ENCODE results near the gene NGFR.

The NGFR gene

DNA sequence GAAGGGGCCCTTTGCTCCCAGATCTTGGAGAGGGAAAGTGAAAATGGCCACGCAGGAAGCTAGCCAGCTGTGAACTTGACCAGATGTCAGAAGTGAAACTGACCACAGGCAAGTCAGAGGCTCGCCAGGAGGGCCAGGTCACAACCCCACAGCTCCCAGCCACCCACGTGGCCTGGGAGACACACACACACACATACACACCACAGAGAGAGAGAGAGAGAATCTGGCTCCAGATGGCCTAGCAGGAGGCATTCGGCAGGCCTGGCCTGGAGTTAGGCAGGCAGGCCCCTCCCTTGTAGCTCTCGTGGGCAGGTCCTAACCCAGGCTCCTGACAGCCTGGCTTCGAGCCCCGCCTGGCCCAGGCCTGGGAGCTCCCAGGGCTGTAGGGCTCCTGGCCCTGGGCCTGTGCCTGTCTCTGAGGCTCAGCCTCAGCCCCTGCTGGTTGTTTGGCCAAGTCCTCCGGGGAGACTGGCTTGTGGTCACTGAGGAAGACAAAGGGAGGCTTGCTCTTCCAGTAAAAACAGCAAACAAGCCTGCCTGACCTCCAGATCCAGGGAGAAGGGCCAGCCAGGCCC, 20.2 kb downstream of the NGFR start:
- DNase-seq (ENCODE audit: low read depth) = peak; percentile 93

DNA sequence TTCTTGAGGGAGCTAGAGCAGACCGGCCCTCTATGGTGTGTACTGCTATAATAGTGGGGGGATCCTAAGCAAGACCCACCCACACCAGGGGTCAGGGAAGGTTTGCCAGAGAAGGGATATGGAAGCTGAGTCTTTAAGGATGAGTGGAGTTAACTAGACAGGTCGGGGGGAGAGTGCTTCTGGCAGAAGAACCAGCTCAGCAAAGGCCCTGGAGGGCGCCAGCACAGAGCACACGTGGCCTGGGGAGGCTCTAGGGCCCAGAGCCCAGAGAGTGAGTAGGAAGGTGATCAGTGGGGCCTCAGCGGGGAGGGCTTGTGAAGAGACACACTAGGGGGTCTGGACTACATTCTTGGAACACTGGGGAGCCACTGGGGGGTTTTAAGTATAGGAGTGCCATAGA, 21.1 kb downstream of the NGFR start:
- no peak for DNase-seq (ENCODE audit: low read depth)

DNA sequence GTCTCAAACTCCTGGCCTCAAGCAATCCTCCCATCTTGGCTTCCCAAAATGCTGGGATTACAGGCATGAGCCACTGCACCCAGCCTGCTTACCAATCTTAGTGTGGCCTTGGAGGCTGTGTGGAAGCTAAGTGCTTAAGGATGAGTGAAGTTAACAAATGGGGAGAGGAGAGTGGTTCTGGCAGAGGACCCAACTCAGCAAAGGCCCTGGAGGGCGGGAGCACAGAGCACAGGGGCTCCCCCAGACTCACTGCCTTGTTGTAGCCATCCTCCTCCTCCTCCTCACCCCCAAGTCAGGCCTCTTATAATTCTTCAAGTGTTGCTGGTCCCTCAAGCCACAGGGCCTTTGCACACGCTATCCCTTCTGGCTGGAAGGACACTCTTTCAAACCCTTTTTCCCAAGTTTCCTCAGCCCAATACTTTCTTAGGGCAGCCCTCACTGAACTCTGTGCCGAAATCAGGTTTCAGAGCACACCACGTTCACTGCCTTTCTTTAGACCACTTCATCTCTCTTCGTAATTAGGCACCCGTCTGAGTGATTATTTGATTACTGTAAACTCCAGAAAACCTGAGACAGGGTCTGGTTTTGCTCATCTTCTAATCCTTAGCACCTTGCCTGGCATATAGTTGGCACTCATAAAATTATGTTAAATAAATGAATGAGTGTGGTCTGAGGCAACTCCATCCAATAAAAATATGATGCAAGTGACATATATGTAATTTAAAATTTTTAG, 23.4 kb downstream of the NGFR start:
- DNase-seq (ENCODE audit: low read depth) = no peak

DNA sequence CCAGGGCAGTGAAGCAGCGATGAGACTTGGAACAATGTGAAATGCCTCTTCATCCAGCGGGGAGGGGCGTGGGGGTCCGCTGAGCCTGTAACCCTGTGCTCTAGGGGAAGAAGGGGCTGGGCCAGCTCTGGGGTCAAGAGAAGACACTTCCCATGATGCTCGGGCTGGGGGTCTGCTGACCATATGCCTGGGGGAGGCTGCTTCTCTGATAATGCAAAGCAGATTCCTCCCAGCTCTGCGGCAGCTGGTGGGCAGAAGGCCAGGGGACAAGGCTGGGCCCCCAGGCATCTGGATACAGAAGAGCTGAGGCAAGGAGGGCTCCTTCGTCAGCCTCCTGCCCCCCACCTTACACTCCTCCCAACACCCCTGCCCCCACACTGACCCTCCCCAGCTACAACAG, 24.7 kb downstream of the NGFR start:
- no peak for DNase-seq (ENCODE audit: low read depth)

DNA sequence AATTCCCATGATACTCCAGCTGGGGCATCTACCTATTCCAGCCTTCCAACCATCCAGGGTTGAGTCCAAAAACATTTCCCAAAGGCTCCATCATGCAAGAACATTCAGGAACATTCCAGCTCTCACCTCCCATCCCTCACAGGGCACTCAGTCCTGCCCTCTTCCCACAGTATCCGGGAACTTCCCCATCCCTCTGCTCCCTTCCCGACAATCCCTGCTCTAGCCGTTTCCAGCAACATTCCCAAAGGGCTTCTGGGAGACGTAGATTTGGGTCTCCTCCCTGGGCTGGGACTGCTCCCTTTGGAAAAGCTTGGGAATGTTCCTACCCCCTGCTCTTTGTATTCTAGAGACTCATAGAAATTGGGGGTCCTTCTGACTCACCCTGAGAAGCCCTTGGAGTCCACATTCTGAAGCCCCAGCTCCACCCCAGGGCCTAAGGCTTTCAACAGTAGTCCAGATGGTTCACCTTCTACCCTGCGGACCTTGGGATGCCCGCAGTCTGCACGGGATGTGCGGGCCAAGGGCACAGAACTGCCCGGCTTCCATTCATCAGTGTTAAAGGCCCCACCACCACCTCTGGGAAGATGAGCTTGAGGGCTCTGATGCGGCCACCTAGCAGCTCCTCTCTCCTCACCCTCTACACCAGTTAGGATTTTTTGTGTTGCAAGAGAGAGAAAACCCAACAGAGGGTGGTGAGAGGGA, 25.4 kb downstream of the NGFR start:
- no peak for DNase-seq (ENCODE audit: low read depth)

DNA sequence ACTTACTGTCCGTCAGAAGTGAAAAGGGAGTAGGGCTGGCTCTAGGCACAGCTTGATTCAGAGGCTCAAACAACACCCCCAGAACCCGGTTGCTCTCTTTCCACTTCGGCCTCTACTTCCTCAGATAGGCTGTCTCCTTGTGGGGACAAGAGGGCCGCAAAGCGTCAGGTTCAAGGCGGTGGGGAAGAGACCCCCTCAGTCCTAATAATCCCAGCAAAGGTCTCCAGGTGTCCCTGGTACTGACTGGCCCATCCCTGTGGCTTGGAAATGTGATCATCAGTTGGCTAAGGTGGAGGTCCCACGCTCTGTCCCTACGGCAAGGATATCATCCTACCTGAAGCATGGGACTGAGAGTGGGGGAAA, 26.0 kb downstream of the NGFR start:
- DNase-seq (ENCODE audit: low read depth) = no peak

DNA sequence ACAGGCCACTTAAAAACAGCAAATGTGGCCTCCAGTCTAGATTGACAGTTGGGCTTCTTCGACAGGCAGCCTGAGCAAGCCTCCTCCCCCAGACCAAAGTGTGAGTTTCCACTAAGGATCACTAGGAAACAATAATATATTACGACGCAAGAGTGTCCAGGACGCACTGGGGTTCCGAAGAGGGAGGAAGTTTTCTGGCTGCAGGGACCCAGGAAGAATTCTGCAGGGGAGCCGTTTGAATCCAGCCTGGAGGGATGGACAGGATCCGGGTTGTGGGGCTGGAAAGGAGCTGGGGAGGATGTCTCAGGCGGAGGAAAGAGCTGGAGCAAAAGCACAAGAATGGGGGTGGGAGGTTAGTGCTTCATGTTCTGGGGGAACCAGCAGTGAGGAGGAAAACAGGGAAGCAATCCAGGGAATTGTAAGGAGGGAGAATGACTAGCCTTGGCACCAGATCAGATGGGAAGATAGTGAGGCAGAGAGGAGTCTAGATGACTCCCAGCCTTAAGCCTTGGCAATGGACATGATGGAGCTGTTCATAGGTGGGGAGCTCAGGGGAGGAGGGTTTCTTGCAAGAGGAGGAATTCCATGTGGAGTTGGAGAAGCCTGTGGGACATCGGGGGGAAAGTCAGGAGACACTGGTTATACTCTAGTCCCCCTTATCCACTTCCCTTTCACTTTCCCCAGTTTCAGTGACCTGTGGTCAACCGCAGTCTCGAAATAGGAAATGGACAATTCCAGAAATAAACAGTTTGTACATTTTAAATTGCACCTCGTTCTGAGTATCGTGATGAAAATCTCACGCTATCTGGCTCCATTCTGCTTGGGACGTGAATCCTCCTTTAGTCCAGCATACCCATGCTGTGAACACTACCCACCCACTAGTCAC, 26.6 kb downstream of the NGFR start:
- peak; percentile 16 for DNase-seq (ENCODE audit: low read depth)

DNA sequence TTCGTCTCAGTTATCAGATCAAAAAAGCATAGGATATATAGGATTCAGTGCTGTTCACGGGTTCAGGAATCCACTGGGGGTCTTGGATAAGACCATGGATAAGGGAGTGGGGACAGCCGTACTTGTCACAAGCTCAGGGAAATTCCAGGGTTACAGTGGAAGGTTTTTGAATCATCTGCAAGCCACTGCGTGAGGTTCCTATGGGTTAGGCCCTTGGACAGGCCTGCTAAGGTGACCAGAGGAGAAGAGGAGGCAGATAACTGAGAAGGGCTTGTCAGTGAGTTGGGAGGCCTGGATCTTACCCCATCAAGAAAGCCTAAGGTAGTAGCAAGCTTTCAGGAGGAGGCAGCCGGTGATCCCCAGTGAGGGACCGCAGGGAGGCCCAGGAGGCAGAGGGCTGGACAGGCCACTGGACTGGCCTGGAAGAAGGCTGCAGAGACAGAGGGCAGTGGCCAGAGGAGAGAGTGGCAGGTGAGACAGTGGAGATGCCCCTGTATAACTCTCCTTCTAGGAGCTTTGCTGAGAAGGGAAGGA, 27.3 kb downstream of the NGFR start:
- no peak for DNase-seq (ENCODE audit: low read depth)

DNA sequence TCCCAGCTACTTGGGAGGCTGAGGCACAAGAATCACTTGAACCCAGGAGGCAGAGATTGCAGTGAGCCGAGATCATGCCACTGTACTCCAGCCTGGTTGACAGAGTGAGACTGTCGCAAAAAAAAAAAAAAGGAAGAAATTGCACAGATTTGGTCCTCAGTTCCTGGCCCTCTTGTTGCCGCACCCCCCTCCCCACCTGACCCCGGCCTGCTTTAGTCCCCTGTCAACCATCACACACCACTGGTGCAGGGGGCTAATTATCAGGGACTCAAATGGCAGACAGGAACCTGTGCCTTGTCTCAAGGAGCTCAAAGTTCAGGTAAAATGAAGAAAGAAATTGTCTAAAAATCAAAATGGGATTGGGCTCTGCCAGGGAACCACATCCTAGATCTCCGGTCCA, 28.1 kb downstream of the NGFR start:
- no peak for DNase-seq (ENCODE audit: low read depth)

DNA sequence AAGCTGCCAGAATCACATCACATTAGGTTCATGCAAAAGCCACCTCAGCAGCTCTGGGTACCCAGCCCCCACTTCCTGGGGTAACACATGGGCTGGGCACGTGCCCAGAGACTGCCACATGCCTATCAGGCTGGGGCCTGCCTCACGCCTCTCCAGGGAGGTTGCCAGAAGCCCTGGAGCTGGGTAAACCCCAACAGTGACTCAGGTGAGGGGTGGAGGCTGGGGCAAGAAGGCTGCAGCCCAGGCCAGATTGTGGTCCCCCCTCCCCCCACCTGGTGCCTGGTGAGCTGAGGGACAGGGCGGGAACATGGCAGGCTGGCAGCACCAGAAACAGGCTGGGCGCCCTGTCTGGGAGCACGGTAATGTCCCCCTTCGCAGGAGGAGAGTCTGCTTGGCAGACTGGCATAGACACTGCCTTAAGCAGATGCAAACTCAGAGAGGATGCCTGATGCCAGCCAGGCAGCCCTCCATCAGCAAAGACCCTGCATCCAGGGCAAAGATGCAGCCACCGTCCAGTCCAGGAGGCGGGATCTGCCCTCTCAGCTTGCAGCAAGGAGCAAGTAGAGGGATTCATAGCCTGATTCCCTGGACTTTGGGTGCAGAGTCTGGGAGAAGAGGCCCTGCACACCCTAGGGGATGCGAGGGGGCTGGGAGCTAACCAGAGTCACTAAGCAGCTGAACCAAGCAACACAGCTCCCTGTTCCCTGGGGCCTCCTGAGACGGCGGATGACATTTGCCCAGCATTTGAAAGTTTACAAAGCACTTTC, 28.8 kb downstream of the NGFR start:
- DNase-seq (ENCODE audit: low read depth) = peak; percentile 13

DNA sequence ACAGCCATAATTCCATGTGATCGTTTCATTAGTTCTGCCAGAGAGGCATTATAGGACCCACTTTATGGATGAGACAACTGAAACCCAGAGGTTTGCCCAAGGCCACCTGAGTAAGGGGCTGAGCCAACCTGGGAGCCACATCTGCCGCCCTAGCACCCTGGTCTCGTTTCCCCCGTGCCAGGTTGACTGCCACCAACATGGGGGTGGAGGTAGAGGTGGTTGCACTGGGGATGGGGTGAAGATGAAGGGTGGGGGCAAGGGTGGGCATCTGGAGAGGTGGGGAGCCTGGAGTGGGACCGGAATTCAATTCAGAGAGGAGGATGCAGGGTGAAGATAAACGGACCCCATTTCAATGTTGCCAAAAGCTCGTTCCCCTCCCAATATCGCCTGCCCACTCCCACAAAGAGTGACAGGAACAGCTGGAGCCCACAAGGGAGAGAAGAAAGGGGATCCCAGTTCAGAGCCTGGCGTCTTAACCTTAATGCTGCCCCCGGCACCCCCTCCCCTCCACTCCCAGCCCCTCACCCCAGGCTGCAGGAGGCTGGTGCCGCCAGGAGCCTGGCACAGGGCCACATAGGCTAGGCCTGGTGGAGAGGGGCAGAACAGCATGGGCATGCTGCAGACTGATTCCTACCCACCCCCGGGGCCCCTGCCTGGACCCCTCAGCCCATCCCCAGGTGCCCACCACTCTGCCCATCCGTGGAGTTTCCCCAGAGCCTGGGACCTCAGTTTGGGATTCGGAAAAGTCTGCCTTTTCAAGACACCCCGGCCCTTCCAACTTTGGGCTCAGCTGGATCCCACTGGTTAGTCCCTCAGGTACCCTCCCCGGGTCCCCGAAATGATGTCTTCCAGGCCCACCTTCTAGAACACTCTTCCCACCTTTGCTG, 29.6 kb downstream of the NGFR start:
- no peak for DNase-seq (ENCODE audit: low read depth)

DNA sequence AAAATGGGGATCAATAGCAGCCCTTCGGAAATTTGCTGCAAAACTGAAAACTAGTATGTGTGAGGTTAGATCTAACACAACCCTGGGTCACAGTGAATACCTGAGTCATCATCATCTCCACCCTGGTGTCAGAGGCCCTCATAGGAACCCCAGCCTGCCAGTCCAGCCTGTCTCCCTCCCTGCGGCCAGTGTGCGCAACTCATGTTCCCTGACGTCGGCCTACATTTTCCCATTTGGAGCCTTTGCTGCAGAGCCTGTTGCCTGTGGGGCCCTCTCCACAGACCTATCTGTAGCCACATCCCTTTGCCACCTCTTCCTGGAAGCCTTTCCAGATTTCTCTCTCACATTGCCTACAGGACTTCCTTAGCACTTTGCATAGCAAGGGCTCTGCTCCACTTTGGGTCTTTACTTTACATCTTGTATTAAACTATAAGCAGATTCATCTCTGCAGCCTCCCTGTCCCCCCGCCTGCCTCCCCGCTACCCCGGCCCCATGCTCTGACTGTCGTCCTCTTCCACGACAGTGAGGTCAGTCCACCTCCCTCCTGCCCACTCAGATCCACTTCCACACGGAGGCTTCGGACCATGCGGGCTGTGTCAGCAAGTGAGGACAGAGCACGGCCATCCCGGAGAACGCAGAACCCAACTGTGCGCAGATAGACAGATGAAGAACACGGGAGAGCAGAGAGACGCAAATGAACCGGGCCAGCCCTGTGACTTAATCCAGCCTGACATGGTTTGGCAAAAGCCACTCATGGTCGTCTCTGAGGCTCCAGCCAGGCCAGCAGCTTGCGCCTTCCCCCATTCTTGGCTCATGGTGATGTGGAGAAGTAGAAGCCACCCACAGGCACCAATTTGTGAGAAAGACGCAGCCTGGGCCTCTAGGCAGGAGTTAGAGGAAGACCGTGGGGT, 31.0 kb downstream of the NGFR start:
- no peak for DNase-seq (ENCODE audit: low read depth)

DNA sequence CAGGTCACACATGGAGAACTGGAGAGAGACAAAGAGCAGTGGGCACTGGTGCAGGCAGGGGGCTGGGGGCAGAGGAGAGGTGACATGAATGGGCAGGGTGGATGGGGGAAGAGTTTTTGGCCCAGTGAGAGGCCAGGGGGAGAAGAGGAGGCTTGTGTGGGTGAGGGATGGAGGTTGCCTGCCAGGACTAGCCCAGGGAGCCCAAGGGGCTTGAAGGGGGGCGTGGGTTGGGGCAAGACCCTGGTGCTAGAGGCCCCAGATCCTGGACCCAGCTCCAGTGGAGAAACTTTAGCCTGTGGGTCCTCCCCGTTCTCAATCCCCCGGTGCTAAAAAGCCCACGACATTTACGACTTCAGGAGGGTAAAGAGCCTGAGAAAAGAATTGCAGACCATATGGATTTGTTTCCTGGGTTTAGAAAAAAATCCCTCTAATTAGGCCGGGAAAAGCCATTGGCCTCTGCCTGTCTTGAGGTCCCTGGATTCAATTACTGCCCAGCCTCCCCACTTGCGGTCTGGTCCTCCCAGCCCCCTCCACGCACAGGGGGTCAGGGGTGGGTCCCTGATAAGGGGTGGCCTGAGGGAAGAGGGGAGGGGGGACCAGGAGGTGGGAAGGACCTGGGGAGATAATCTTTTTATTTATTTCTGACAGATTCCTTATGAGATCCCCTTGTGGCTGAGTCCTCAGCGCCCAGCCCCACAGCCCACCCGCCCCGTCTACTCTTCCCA, 33.0 kb downstream of the NGFR start:
- no peak for DNase-seq (ENCODE audit: low read depth)

DNA sequence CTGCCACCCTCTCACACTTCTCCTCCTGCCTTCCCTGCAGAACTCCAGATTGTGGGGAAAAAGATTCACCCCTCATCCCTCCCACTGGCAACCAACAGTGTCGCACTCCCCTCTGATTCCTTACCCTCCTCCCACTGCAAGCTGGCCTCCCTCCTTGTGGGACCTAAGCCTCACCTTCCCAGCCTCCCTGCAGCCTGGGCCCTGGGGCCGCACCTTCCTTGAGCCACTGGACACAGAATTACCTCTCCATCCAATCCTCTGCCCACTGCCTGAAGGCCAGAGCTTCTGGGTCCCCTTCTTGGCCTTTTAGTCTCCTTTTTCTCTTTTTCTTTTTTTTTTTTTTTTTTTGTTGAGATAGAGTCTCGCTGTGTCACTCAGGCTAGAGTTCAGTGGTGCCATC, 33.9 kb downstream of the NGFR start:
- DNase-seq (ENCODE audit: low read depth) = no peak

DNA sequence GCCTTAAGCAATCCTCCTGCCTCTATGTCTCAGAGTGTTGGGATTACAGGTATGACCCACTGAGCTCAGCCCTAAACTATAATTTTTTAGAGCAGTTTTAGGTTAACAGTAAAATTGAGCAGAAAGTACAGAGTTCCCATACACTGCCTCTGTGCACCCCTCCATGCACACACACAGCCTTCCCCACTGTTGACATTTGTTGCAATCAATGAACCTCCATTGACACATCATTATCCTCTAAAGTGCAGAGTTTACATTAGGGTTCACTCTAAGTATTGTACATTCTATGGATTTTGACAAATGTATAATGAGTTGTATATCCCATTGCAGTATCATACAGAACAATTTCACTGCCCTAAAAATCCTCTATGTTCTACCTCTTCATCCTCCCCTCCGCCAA, 35.0 kb downstream of the NGFR start:
- DNase-seq (ENCODE audit: low read depth) = no peak

DNA sequence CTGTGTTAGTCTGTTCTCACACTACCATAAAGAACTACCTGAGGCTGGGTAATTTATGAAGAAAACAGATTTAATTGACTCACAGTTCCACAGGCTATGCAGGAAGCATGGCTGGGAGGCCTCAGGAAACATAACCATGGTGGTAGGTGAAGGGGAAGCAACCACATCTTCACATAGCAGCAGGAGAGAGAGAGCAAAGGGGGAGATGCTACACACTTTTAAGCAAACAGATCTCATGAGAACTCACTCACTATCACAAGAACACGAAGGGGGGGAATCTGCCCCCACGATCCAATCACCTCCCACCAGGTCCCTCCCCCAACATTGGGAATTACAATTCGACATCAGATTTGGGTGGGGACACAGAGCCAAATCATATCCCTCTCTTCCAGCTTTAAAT, 48.8 kb downstream of the NGFR start:
- DNase-seq (ENCODE audit: low read depth) = no peak

DNA sequence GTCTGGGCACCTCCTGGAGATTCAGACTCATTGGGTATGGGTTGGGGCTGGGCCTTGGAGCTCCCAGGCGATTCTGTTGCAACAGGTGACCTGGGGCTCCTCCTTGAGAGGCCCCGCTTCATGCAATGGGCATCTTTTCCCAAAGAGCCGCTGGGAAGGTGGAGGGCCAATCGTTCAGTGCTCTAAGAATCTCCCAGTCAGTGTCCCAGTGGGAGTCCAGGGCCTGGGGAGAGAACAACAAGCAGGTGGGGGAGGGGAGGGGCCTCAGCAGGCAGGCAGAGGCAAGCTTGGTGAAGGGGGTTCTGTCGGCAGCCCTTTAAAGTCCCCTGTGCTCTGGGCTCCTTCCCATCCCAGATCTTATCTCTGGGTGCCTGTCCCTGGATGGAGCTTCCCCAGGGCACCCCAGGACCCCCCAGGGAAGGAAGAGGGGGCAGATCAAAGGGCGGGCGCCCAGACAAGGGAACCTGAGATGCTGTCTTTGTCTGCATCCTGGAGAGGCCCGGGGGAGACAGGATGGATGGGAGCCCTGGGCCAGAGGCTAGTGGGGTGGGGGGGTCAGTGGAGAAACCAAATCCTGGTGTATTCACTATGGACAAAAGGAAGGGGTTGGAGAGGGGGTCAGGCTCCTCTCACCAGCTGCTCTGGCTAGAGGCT, 50.0 kb downstream of the NGFR start:
- DNase-seq (ENCODE audit: low read depth) = no peak
